GM19397 (cell line): Measurements from ENCODE around the gene LSS.

Source experiments
- ATAC-seq: cut with Tn5 transposase; IDR thresholded peaks from one replicate; pipeline ENCODE4 v1.9.1; 2021; ENCODE audit warnings: mild to moderate bottlenecking, moderate library complexity; ENCODE audit not compliant: unreplicated experiment

The LSS gene

GRCh38 chr21:46228345-46229051 is at the start of gene LSS:
TSS of gene LSS (minus strand) at chr21:46228774. CDS start at chr21:46228745, 29 bp downstream.
- ATAC-seq = peak; percentile 83

- ATAC-seq = no peak
These were observed 46.3 kb upstream of the LSS start for GRCh38 chr21:46274797-46275390.

- ATAC-seq = no peak
These were observed 44.8 kb upstream of the LSS start for GRCh38 chr21:46273341-46273740.

- ATAC-seq = no peak
These were observed 40.9 kb upstream of the LSS start for GRCh38 chr21:46269466-46269865.

GRCh38 chr21:46268371-46268770 is 39.8 kb upstream of the LSS start:
- no peak for ATAC-seq

GRCh38 chr21:46266946-46267345 is 38.4 kb upstream of the LSS start:
- ATAC-seq = no peak

GRCh38 chr21:46265736-46266525 is 37.4 kb upstream of the LSS start:
- no peak for ATAC-seq

GRCh38 chr21:46264690-46265144 is 36.1 kb upstream of the LSS start:
- ATAC-seq = no peak

- no peak for ATAC-seq
These were observed 35.6 kb upstream of the LSS start for GRCh38 chr21:46264046-46264689.

- no peak for ATAC-seq
These were observed 28.0 kb upstream of the LSS start for GRCh38 chr21:46256501-46256994.

GRCh38 chr21:46255758-46256337 is 27.3 kb upstream of the LSS start:
- ATAC-seq = no peak

GRCh38 chr21:46255166-46255565 is 26.6 kb upstream of the LSS start:
- no peak for ATAC-seq

- ATAC-seq = no peak
These were observed 25.8 kb upstream of the LSS start for GRCh38 chr21:46254208-46254975.

- no peak for ATAC-seq
These were observed 25.1 kb upstream of the LSS start for GRCh38 chr21:46253610-46254124.

- ATAC-seq = no peak
These were observed 24.3 kb upstream of the LSS start for GRCh38 chr21:46252840-46253239.

- ATAC-seq = no peak
These were observed 21.7 kb upstream of the LSS start for GRCh38 chr21:46250146-46250725.

GRCh38 chr21:46248827-46249226 is 20.3 kb upstream of the LSS start:
- ATAC-seq = no peak

GRCh38 chr21:46248422-46248782 is 19.8 kb upstream of the LSS start:
- ATAC-seq = no peak

GRCh38 chr21:46247699-46248421 is 19.3 kb upstream of the LSS start:
- no peak for ATAC-seq
